Measurements from ENCODE around the gene HMOX2.

The HMOX2 gene

GRCh38 chr16:4475880-4476788 is at the start of gene HMOX2:
TSS of gene HMOX2 (plus strand) at chr16:4476398. CDS start at chr16:4505525, 29,127 bp downstream.
- DNase-seq: peak; percentile 88 to 100 (median 95)
- intact Hi-C loops (cut with DNase I): no loop called here

GRCh38 chr16:4426722-4427372 is 49.4 kb upstream of the HMOX2 start:
- DNase-seq: peak in 2 of 10 donors; percentile 19 to 21
- intact Hi-C loops (cut with DNase I): no loop called here

- peak in 1 of 10 donors; percentile 29 for DNase-seq
- intact Hi-C loops (cut with DNase I): no loop called here
Measured at GRCh38 chr16:4428500-4428899, 47.7 kb upstream of the HMOX2 start.

GRCh38 chr16:4431023-4431422 is 45.2 kb upstream of the HMOX2 start:
- intact Hi-C loops (cut with DNase I): no loop called here
- peak in 1 of 10 donors; percentile 51 for DNase-seq

GRCh38 chr16:4433228-4433627 is 43.0 kb upstream of the HMOX2 start:
- no peak for DNase-seq
- intact Hi-C loops (cut with DNase I): no loop called here

- DNase-seq: no peak
- intact Hi-C loops (cut with DNase I): no loop called here
Measured at GRCh38 chr16:4433914-4434787, 42.0 kb upstream of the HMOX2 start.

GRCh38 chr16:4435337-4436067 is 40.7 kb upstream of the HMOX2 start:
- DNase-seq: no peak
- intact Hi-C loops (cut with DNase I): no loop called here

- no peak for DNase-seq
- intact Hi-C loops (cut with DNase I): no loop called here
Measured at GRCh38 chr16:4437366-4437765, 38.8 kb upstream of the HMOX2 start.

- intact Hi-C loops (cut with DNase I): no loop called here
- DNase-seq: no peak
Measured at GRCh38 chr16:4442371-4442770, 33.8 kb upstream of the HMOX2 start.

GRCh38 chr16:4443271-4443670 is 32.9 kb upstream of the HMOX2 start:
- intact Hi-C loops (cut with DNase I): no loop called here
- DNase-seq: no peak

- DNase-seq: no peak
- intact Hi-C loops (cut with DNase I): no loop called here
Measured at GRCh38 chr16:4443986-4444385, 32.2 kb upstream of the HMOX2 start.

GRCh38 chr16:4450430-4450829 is 25.8 kb upstream of the HMOX2 start:
- peak in 1 of 10 donors; percentile 35 for DNase-seq
- intact Hi-C loops (cut with DNase I): no loop called here

GRCh38 chr16:4450931-4451519 is 25.2 kb upstream of the HMOX2 start:
- intact Hi-C loops (cut with DNase I): no loop called here
- DNase-seq: peak in 1 of 10 donors; percentile 49

GRCh38 chr16:4452674-4453073 is 23.5 kb upstream of the HMOX2 start:
- DNase-seq: no peak
- intact Hi-C loops (cut with DNase I): no loop called here

GRCh38 chr16:4454623-4455022 is 21.6 kb upstream of the HMOX2 start:
- intact Hi-C loops (cut with DNase I): no loop called here
- DNase-seq: peak in 1 of 10 donors; percentile 30

GRCh38 chr16:4455081-4455480 is 21.1 kb upstream of the HMOX2 start:
- intact Hi-C loops (cut with DNase I): no loop called here
- DNase-seq: peak in 1 of 10 donors; percentile 24

GRCh38 chr16:4455951-4456350 is 20.2 kb upstream of the HMOX2 start:
- peak in 1 of 10 donors; percentile 35 for DNase-seq
- intact Hi-C loops (cut with DNase I): no loop called here

GRCh38 chr16:4460936-4461249 is 15.3 kb upstream of the HMOX2 start:
- no peak for DNase-seq
- intact Hi-C loops (cut with DNase I): no loop called here

- DNase-seq: peak in 4 of 10 donors; percentile 23 to 84 (median 46)
- intact Hi-C loops (cut with DNase I): no loop called here
Measured at GRCh38 chr16:4461250-4462085, 14.7 kb upstream of the HMOX2 start.

All from posterior cingulate gyrus (tissue), 11 donors.